GM18867 (cell line): ENCODE measurements around the gene NFKB2.

ENCODE experiments used
- ATAC-seq: cut with Tn5 transposase; IDR thresholded peaks from one replicate; pipeline ENCODE4 v1.9.1; 2021; ENCODE audit warnings: mild to moderate bottlenecking, moderate library complexity; ENCODE audit not compliant: unreplicated experiment

NFKB2 gene

DNA sequence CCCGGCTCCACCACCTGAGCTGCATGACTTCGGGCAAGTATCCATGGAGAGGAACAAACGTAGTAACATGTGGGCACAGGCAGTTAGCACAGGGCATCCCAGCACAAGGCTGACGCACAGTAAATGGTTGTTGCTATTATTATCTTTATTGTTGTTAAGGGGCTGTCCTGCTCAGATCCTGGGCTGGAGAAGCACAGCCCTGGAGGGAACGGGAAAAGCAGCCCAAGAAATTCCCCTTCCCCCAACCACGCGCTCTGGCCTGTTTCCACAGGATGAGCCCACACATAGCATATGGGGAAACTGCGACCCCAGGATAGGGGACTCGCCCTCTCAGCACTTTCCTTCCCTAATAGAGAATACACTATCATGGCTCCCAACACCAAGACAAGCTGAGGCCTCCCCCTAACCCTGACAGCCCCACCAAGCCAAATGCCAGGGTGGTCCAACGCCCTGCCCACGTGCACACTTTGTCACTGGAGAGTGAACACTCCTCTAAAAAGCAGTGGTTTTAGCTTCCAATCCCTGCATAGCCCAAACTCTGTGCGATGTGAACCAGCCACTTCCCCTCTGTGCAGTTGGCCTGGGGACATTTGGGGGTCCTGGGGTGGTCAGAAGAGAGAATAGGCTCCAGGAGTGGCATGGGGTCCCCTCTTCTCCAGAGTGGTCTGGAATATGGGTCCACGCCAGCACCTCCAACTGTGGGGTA lies 12.1 kb downstream of the NFKB2 start:
- no peak for ATAC-seq

DNA sequence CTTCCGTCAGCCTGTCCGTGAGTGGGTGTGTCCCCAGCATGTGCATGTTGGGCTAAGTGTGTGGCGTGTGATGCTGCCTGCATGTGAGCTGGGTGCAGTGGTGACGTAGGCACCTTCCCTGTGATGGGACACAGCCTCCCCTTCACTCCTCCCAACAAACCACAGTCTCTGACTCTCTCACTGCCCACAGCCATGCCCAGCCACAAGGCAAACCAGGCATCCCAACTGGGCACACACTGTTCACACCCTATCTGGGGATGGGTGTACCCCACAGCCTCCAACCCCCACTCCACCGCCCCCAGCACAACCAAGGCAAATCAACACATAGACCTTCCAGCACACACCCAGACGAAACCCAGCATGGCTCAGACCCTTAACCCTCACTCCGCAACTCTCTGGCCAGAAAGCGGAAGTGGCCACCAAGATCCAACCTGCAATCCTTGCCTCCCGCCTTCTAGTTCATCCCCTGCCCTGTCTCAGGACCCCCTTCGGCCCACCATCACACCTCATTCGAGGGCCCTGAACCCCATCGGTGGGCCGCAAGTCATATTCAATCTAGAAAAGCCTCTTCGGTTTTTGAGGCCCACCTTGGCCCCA lies 12.7 kb downstream of the NFKB2 start:
- ATAC-seq = no peak

DNA sequence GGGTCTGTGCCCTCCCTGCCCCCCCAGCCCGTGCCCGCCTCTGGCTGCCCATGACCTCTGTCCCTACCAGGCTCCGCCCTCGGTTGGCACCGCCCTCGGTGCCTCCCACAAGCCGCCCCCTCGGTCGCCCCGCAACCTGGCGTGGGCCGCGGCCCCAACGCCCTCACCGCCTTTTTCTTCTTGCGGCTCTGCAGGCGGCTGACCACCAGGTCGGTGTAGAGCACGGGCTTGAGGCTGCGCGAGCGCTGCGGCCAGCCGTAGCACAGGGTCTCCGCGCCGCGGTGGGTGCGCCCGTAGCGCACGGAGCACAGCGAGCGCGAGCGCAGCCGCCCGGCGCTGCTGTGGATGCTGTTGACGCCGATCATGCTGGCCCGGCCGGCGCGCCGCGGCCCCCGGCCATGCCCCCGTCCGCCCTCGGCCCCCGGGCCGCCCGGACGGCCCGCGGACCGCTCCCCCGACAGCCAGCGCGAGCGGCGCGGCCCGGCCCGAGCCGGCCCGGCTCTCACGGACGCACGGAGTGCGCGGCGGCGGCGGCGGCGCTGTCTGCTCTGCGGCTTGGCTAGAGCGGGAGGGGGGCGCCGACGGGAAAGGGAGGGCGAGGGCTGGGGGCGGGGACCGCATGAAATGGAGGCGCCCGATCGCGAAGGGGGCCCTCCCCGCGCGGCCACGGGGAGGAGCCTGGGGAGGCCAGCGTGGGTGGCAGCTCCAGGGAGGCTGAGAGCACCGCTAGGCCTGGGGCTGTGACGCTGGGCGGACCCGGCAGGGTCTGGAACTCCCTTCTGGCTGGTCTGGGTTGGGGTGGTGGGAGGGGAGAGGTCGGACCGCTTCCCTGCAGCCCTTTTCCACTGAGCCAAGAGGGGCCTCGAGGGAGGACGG lies 13.5 kb downstream of the NFKB2 start:
- ATAC-seq = no peak

DNA sequence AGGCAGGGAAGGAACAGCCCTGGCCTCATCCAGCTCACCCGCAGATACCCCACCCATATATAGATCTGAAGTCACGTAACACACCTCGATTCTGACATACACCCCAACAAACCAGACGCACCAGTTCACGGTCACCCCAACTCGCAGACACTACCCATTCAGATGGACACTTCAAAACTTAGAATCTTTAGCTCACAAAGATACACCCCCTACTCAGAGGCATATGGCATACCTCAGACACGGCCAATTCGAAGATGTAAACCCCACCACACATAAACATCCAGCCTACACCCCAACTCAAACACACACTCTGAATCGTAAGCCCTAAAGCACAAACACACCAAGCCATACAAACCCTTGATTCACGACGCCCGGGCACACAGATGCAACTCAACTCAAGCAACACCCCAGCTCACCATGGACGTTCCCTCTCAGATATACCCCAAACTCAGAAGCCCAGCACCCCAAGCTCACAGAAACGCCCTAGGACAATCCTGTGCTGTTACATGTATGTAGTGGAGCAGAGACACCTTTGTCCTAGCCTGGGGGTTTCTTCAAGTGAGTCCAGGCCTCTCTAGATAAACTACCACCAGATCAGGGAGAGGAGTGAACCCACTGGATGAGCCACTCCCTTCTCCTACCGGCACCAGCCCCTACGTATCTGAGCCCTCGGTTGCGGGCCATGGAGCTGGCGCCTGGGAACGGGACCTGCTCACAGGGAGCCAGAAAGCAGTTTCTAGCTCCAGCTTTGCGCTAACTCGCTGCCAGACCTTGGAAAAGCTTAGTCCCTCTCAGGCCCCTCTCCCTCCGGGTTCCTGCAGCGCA lies 14.3 kb downstream of the NFKB2 start:
- ATAC-seq = no peak

DNA sequence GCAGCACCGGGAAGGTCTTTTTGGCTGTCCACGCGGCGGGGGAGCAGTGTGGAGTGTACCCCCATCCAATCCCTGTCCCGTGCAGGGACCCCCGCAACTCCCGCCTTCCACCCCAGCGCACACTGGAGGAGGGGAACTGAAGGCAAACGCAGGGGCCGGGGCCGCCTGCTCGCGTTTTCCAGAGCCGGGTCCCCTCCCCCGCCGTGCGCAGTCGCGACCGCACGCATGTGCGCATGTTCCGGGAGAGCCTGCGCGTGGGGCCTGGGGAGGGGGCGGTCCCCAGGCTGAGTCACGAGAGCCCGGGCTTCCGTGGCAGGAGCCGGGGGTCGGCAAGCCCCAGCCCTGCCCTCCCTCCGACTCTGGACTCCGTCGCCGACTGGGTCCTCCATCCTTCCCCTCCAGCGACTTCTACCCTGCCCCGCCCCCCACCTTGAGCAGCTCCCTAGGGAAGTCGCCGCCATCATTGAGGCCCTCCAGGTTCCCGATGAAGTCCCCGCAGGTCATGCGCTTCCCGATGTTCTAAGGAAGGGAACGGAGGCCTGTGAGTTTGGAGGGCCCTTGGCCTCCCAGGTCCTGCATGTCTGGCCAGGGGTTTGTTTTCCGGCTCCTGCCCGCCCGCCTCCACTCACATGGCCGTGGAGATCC lies 15.0 kb downstream of the NFKB2 start:
- no peak for ATAC-seq

DNA sequence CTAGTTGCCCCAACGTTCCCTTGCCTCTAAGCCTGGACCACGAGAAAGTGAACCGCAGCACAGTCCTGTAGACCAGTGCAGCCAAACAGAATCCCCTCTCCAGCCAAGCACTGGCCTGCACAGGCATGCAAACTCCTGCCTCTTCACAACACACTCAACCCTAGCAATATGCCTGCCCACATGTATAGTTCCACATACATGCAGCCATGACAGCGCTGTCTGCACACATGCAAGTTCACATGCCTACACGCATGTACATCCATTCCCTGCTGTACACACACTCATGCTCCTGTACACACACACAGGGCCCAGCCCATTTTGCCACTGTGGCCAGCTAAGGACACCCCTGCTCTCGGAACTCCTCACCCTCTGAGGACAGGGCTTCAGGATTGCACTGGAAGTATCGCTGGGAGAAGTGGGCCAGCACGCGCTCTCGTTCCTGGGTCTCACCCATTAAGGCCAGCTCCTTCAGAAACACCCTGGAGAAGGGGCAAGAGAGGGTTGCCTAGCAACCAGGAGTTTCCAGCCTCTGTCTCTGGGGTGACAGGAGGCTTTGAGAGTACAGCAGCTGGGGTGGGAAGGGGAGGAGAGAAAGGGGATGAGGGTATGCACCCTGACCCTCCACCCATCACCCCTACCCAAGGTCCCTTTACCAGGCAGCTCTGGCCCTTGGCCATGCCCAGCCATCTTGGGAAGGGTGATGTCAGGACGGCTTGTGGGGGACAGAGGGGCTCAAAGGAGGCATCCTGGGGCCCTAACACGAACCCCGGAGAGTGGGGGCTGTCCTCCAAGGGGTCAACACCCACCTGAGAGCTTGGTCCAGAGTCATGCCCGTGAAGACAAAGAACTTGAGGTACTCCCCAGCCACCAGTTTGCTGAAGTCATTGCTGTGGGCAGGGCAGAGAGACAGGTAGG lies 16.1 kb downstream of the NFKB2 start:
- no peak for ATAC-seq

DNA sequence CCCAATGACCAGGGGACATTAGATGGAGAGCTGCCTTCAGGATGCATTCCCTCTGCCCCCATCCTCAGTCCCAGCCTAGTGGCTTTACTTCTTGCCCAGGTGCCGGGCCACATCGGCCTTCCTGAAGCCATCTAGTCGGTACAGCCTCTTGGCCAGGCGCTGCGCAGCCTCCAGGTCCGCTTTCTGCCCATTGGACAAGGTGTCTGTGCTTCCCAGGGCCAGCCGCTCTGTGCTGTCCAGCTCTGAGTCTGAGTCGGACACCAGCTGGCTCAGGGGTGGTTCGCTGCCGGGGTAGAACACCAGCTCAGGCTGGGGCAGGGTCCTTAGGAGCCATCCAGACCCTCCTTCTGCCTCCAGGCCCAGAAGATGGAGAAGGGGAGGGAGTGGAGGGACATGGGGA lies 16.8 kb downstream of the NFKB2 start:
- ATAC-seq = no peak

DNA sequence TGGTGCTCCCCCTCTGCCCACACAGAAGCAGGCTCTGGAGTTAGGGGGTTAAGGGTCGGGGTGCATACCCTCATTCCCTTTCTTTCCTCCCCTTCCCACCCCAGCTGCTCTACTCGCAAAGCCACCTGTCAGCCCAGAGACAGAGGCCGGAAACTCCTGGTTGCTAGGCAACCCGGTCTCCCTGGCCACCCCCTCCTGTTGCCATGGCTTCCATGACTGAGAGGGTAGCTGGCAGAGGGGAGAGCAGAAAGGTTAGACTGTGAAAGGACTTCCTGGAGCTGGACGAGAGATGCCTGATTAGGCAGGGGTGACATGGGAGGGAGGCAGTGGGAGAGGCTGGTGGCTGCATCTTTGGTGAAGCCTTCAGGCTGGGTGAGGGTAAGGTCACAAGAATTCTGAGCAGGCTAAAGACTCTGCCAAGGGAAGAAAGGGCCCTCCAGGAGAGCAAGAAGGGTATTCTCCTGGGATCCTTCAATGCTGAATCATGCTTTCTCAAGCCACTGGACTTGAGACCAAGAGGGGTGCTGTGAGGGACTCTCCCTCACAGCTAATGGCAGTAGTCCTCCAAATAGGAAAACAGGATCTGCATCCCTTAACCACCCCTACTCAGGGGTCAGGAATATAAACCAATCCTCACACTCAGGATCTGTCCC lies 17.7 kb downstream of the NFKB2 start:
- ATAC-seq = no peak

DNA sequence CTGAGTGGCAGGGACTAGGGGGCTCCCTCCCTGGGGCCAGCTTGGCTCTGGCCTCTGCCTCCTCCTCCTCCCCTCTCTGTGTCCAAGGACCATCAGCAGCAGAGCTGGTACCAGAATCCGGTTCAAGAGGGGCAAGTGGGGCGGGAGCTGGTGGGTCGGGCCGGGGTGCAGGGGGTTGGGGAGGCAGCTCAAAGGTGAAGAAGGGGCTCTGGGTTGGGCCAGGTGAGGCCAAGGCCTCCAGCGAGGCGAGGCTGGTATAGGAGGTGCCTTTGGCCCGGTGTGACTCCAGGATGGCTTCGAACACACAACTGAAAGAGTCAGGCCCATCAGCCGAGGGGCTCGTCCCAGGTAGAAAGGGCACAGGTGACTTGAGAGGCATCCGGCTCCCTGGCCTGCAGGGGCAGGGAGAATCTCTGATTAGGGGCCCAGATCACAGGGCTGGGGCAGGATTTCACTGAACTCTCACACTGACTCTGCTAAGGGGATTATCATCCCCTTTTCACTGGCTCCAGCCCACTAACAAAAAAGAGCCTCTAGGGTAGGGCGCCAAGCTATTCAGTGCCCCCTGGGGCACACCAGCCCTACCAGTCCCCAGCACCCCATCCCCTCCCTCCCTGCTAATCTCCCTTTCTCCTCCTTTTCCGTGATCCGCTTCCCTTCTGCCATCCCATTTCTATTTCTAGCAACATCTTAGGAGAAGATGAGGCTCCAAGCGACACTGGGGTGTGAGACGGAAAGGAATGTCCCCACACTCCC lies 18.5 kb downstream of the NFKB2 start:
- ATAC-seq = no peak

DNA sequence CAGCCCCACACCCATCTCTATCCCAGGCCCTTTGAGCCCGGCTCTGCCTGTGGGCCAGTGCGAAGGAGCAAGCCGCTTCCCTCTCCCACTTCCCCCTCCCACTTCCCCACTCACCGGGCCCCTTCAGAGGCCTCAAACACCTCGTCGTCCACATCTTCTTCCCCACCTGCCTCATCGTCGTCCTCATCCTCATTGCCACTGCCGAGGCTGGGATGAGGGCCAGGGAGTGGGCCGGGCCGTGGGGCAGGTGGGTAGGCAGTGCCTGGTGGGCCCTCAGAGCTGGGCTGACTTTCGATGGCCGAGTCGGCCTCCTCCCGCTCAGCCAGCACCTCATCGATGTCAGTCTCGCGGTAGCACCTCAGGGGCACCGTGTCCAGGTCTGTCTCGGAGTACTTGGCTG lies 19.2 kb downstream of the NFKB2 start:
- no peak for ATAC-seq

DNA sequence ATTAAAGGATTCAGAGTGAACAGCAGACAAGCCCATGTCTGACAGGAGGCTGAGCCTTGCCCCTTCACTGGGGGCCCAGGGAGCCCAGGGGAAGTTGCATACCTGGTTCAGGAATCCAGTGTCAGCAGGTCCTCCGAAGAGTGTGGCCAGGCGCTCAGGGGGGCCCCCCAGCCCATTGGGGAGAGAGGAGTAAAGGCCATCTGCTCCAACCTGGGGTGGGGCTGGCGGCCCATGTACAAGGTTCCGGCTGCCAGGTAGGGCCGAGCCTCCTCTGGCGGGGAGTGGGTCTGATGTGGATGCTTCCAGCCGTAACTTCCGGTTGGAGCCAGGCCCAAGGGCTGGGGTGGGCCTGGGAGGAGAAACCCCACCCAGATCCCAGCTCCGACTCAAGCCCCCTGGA lies 20.8 kb downstream of the NFKB2 start:
- ATAC-seq = no peak

DNA sequence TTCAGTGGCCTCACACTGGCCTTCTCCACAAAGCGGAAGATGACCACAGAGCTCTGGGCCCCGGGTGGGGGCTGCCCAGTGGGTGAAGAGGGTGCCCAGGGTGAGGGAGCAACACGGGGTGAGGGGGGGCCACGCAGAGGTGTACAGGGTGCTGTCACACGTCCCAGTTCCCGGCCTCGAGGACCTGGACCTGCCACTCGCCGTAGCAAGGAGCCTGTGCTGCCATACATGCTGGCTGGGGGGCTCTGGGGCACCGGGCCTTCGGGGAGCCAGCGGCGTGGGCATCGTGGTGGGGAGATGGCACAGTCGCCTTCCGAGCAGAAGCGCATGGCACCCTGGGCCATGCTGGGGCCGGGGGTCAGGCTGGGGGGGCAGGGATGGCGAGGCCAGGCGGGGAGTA lies 21.2 kb downstream of the NFKB2 start:
- ATAC-seq = no peak

DNA sequence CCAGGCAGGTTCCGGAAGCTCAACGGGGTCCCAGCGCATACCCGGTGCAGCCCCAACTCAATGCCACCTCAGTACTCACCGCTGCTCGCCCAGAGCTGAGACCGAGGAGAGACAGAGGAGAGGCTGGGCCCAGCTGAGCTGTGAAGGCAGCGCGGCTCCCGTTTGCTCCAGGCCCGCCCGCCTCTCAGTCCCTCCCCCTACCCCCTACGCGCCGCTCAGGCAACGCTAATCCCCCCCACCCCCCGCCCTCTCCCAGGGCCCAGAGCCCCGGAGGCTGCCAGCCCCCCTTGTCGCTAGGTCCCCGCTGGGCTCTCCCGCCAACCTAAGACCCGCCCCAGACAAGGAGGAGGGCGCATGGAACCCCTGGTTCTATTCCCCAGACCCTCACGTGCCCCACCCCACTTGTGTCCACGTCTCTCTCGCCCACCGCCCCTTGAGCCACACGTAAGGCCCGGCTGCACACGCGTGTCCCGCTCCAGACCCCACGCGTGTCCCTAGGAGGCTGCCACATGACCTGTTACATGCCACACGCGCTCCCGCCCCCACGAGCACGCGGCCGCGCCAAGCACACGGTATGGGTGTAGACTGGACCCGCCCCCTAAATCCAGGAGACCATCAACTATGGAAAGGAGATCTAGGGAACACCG lies 23.2 kb downstream of the NFKB2 start, which contains the start of gene PSD:
Gene PSD (minus strand): TSS at position 164 of the 647 bp plus-strand sequence. CDS start 1,747 bp downstream, outside the sequence.
- no peak for ATAC-seq

DNA sequence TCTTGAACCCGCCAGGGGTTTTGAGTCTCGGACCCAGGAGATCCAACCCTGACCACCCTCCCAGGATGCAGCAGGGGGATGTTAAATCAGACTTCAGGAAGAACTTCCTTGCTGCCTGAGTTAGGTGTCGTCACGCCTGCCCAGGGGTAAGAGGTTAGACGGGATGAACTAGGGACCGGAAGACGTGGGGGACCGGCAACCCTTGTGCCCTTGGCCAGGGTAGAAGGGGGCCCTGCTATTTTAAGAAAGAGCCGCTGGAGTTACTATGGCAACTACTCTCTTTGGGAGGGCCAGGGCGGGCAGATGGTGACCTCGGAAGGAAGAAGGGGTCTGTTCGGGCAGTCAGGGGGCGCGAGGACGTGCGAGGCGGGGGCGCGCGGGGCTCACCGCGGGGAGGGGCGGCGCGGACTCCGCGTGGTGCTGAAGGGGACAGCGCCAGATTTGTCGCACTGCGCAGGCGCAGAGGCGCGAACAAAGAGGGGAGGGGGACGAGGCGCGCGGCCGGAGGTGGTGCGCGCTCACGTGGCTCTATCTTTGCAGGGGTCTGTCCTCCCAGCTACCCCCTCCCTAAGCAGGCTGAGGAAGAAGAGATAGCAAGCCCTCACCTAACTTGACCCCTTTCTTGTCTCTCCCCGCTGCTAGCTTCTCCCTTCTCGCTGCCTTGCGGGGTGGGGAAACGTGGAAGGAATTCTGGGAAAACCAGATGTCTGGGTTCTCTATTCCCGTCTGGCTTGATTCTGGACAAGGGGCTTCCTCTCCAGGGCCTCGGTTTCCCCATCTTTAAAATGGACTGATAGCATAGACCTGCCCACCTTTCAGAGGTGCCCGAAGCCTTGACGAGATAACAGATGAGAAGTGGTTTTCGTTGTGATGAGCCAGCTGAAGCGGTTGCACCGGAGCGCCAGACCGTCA lies 24.0 kb downstream of the NFKB2 start:
- ATAC-seq = no peak

DNA sequence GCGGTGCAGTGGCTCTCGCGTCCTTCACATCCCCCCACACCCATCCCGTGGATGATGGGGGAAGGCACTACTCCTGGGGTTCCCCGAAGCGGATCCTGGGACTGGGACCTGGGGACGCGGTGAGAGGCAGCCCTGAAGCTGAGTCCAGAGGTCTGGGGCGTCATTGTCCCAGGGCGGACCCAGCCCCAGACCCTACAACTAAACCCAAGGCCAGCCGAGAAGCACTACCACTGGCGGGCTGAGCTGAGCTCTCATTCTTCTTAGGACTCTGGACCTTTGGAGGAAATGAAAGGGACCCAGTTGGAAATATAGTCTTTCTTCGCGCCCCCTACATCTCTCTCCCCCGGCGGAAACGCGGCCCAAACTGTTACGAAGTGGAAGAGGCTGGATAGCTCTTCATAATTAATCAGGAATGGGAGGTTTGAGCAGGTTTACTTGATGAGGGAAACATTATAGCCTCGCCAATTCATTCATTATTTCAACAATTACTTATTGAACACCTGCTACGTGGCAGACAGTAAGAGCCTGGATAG lies 24.7 kb downstream of the NFKB2 start:
- no peak for ATAC-seq

DNA sequence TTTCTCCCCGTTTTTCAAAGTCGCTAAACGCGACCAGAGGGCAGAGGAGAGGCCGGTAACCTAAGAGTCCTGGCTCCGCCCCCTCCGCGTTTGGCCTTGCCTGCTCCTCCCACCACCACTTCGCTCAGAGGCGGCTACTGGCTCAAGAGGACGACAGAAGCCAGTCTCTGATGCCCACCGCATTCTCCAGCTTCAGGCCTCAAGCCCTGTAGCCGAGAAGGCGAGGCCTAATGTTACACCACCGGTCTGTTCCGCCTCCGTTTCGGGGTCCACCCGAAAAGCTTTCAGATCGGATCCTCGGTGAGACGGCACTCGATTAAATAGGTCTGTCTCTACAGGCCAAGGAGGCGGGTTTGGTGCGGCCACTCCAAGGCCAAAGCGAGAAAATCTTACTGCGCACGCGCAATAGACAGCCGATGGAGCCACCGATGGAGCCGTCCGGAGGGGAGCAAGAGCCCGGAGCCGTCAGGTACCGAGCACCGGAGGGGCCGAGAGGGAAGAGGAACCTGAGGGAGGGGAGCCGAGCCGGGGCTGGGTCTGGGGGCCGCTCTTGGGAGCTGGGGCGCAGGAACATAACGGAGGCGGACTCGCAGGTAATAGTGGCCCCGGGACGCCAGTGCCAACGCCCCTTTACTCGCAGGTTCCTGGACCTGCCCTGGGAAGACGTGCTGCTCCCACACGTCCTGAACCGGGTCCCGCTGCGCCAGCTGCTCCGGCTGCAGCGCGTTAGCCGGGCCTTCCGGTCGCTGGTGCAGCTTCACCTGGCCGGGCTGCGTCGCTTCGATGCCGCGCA lies 25.4 kb downstream of the NFKB2 start, which contains the start of gene FBXL15:
Gene FBXL15 (plus strand): TSS at position 123 of the 793 bp plus-strand sequence. CDS start 294 bp downstream, at position 417.
- ATAC-seq = peak; percentile 76
